Panc1 (cell line): ENCODE measurements around the gene INPP4B. TPM values are rescaled to one million over a fixed set of nuclear protein-coding genes. Genes with fewer than 3 reads are reported as not detected.

ENCODE experiments used
- ATAC-seq: fragments of 200-7000 bp; cut with Tn5 transposase; 2 replicates; pipeline ENCODE4 v1.9.1; 2020; ENCODE audit warnings: mild to moderate bottlenecking, moderate library complexity
- BruUV-seq: library from RNA; stranded (reverse); fragments of 400-500 nt; replicated peaks from 2 replicates; lab custom pipeline; 2021; lab: Mats Ljungman, UMichigan
- CTCF ChIA-PET: fragments of 300-600 bp; sonication (Branson Sonifier 250); formaldehyde crosslinking; loops from one replicate; lab custom pipeline; 2022; ENCODE audit warnings: antibody characterized with exemption; lab: Charles Lee
- POLR2A ChIA-PET: fragments of 300-600 bp; sonication (Branson Sonifier 250); formaldehyde crosslinking; loops from one replicate; lab custom pipeline; 2022; ENCODE audit warnings: antibody characterized with exemption; lab: Charles Lee
- DNase-seq: peaks from one replicate; pipeline ENCODE4 v3.0.0-alpha.2; 2010; ENCODE audit warnings: low read depth, low spot score
- H3K27ac ChIP-seq: 2 replicates; pipeline ENCODE4 v1.5.1; 2011; ENCODE audit warnings: mild to moderate bottlenecking, low read length, inconsistent platforms
- H3K27me3 ChIP-seq: fragments of 200-500 bp; sonication (Bioruptor generic); 2 replicates; pipeline ENCODE4 v1.6.0; 2014; ENCODE audit warnings: low read length, inconsistent platforms; ENCODE audit not compliant: control insufficient read depth, insufficient read depth
- H3K36me3 ChIP-seq: fragments of 200-500 bp; sonication (Bioruptor generic); 2 replicates; pipeline ENCODE4 v1.5.1; 2014; ENCODE audit warnings: inconsistent platforms, mild to moderate bottlenecking, low read length, moderate library complexity; ENCODE audit not compliant: control insufficient read depth, insufficient read depth
- H3K4me1 ChIP-seq: 2 replicates; pipeline ENCODE4 v1.5.1; 2011; ENCODE audit warnings: inconsistent platforms, mild to moderate bottlenecking, low read length, moderate library complexity; ENCODE audit not compliant: control insufficient read depth, insufficient read depth
- H3K4me3 ChIP-seq, 2 experiments: 2 replicates each; pipeline ENCODE4 v1.5.1; 2011 to 2012; ENCODE audit warnings: low read depth in 2 of 2, low read length in 2 of 2, mild to moderate bottlenecking in 2 of 2, inconsistent platforms in 1 of 2, moderate library complexity in 1 of 2
- H3K9me3 ChIP-seq: fragments of 200-500 bp; sonication (Bioruptor generic); 2 replicates; pipeline ENCODE4 v1.5.1; 2014; ENCODE audit warnings: low read depth, mild to moderate bottlenecking, inconsistent platforms, low read length, moderate library complexity; ENCODE audit not compliant: control insufficient read depth, insufficient read depth
- POLR2AphosphoS5 ChIP-seq: IDR thresholded peaks from 2 replicates; pipeline ENCODE4 v1.6.1; 2012; ENCODE audit warnings: mild to moderate bottlenecking, low read depth, low read length, moderate library complexity
- SIN3A ChIP-seq: IDR thresholded peaks from 2 replicates; pipeline ENCODE4 v1.6.1; 2012; ENCODE audit warnings: low read depth, mild to moderate bottlenecking, low read length, moderate library complexity, borderline replicate concordance; ENCODE audit not compliant: insufficient read depth
- TCF7L2 ChIP-seq: IDR thresholded peaks from 2 replicates; pipeline ENCODE4 v1.6.1; 2011; ENCODE audit warnings: mild to moderate bottlenecking, low read depth, low read length, inconsistent platforms
- in situ Hi-C: cut with HindIII; loops from 2 replicates; pipeline ENCODE4 v1.10.0; 2016; ENCODE audit warnings: low sequenced_read_pairs, low pct_unique_long_range_greater_than_20kb
- intact Hi-C: fragments of 100-400 bp; cut with micrococcal nuclease; formaldehyde crosslinking; loops from one replicate; pipeline ENCODE4 v1.10.0; 2022; ENCODE audit not compliant: unreplicated experiment
- total RNA-seq: library from RNA; stranded (reverse); gene quantifications from one replicate; pipeline ENCODE4 v1.2.1, GENCODE V29; 2021; ENCODE audit not compliant: unreplicated experiment
- TF ChIP-seq, protein P1 (sequence below), 2 experiments: IDR thresholded peaks; 2 replicates each; pipeline ENCODE4 v1.6.1; 2011 to 2012; ENCODE audit warnings: low read depth in 2 of 2, control low read depth in 1 of 2, low read length in 1 of 2, mild to moderate bottlenecking in 1 of 2, moderate library complexity in 1 of 2; ENCODE audit not compliant: insufficient read depth in 1 of 2
- TF ChIP-seq, protein P2 (sequence below): fragments of 450-650 bp; IDR thresholded peaks from 2 replicates; pipeline ENCODE4 v1.5.1; 2017; ENCODE audit warnings: mild to moderate bottlenecking

INPP4B gene
- total RNA-seq, 1 experiment from 2014 or later: 4.5 TPM

DNA sequence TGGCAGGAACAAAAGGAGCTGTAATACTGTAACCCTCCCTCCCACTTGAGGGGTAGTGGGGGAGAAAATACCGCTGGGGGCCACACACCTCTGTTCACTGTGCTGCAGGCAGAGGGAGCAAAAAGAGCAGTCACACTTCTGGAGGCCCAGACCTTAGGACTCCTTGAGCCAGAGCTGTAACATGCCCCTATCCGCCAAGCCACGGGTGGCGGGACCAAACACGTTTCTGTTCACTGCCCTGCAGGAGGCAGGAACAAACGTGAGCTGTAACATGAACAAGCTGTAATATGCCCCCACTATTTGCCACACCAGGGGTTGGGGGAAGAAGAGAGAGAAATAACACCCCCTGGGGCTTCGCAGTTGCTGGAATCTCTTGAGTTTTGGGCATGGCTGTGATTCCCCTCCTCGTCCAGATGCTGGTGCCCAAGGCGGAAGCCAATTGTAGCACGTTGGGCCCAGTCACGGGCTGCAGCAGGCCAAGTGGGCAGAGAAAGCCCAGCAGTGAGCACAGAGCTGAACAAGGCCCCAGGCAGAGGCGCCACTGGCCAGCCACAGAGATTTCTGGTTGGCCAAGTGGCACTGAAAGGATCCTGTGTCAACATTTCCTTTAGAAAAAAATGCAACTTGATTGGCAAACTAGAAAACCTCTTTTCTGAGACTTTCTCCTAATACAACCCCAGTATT, 509.7 kb downstream of the INPP4B start:
- ChIA-PET CTCF (no interaction called here), POLR2A (no interaction called here)
- intact Hi-C loops (no loop called here), in situ Hi-C loops (no loop called here)
- no peak for ATAC-seq
- H3K27ac ChIP-seq: no peak overlapping the region
- TF ChIP-seq, protein P1, sequence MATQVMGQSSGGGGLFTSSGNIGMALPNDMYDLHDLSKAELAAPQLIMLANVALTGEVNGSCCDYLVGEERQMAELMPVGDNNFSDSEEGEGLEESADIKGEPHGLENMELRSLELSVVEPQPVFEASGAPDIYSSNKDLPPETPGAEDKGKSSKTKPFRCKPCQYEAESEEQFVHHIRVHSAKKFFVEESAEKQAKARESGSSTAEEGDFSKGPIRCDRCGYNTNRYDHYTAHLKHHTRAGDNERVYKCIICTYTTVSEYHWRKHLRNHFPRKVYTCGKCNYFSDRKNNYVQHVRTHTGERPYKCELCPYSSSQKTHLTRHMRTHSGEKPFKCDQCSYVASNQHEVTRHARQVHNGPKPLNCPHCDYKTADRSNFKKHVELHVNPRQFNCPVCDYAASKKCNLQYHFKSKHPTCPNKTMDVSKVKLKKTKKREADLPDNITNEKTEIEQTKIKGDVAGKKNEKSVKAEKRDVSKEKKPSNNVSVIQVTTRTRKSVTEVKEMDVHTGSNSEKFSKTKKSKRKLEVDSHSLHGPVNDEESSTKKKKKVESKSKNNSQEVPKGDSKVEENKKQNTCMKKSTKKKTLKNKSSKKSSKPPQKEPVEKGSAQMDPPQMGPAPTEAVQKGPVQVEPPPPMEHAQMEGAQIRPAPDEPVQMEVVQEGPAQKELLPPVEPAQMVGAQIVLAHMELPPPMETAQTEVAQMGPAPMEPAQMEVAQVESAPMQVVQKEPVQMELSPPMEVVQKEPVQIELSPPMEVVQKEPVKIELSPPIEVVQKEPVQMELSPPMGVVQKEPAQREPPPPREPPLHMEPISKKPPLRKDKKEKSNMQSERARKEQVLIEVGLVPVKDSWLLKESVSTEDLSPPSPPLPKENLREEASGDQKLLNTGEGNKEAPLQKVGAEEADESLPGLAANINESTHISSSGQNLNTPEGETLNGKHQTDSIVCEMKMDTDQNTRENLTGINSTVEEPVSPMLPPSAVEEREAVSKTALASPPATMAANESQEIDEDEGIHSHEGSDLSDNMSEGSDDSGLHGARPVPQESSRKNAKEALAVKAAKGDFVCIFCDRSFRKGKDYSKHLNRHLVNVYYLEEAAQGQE (IDR thresholded peaks at IDR 0.05; ENCODE audit: insufficient read depth in 1 of 2, low read depth in 2 of 2, low read length in 1 of 2): no peak
- TF ChIP-seq TCF7L2 (no peak), POLR2AphosphoS5 (no peak), SIN3A (no peak)
- TF ChIP-seq, protein P2, sequence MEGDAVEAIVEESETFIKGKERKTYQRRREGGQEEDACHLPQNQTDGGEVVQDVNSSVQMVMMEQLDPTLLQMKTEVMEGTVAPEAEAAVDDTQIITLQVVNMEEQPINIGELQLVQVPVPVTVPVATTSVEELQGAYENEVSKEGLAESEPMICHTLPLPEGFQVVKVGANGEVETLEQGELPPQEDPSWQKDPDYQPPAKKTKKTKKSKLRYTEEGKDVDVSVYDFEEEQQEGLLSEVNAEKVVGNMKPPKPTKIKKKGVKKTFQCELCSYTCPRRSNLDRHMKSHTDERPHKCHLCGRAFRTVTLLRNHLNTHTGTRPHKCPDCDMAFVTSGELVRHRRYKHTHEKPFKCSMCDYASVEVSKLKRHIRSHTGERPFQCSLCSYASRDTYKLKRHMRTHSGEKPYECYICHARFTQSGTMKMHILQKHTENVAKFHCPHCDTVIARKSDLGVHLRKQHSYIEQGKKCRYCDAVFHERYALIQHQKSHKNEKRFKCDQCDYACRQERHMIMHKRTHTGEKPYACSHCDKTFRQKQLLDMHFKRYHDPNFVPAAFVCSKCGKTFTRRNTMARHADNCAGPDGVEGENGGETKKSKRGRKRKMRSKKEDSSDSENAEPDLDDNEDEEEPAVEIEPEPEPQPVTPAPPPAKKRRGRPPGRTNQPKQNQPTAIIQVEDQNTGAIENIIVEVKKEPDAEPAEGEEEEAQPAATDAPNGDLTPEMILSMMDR: no peak
- no TSS peak for BruUV-seq
- H3K9me3 ChIP-seq: no peaks in the 10 kb centered on the region
- no peaks in the 10 kb centered on the region for H3K27me3 ChIP-seq
- H3K4me1 ChIP-seq: no peaks in the 10 kb centered on the region
- no peak for DNase-seq
- no peaks in the 10 kb centered on the region for H3K36me3 ChIP-seq
- no peak overlapping the region for H3K4me3 ChIP-seq

DNA sequence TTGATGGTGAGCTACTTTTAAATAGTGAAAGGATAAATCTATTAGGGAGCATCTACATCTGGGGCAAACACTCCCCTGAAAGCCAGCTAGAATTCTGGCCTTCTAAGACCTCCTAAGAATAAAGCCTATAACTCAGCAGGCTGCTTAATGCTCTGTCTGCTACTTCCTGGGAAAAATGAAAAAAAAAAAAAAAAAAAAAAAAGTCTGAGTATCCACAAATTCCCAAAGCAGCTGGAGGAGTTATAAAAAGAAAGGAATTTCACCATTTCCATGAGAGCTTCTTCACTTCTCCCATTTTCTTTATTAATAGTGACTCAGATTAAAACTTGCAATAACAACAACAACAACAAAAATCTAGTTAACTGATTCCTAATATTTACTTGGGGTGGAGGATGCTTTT, 511.2 kb downstream of the INPP4B start:
- CTCF ChIA-PET: no interaction called here
- Histone ChIP-seq H3K4me3 (no peak overlapping the region), H3K36me3 (no peaks in the 10 kb centered on the region), H3K27me3 (no peaks in the 10 kb centered on the region), H3K27ac (no peak overlapping the region), H3K4me1 (no peaks in the 10 kb centered on the region), H3K9me3 (no peaks in the 10 kb centered on the region)
- POLR2A ChIA-PET: no interaction called here
- ATAC-seq (no peak), DNase-seq (no peak)
- in situ Hi-C loops (no loop called here), intact Hi-C loops (no loop called here)
- no TSS peak for BruUV-seq
- TF ChIP-seq POLR2AphosphoS5 (no peak), SIN3A (no peak), TCF7L2 (no peak)
- TF ChIP-seq, protein P1 (IDR thresholded peaks at IDR 0.05; ENCODE audit: insufficient read depth in 1 of 2, low read depth in 2 of 2, low read length in 1 of 2): no peak
- TF ChIP-seq, protein P2: no peak
